PC-9 (cell line): ENCODE data around the gene CDH18.

Experiments used
- EZH2 ChIP-seq: fragments of 200-600 bp; sonication (generic); IDR thresholded peaks from 2 replicates; pipeline ENCODE4 v1.8.0; 2017; ENCODE audit warnings: antibody characterized with exemption, low read depth
- TF ChIP-seq, protein P1 (sequence below): fragments of 200-600 bp; sonication (generic); conservative IDR thresholded peaks from 2 replicates; pipeline ENCODE4 v1.6.1; 2017; ENCODE audit warnings: mixed run types, antibody characterized with exemption, mild to moderate bottlenecking, moderate library complexity

DNA sequence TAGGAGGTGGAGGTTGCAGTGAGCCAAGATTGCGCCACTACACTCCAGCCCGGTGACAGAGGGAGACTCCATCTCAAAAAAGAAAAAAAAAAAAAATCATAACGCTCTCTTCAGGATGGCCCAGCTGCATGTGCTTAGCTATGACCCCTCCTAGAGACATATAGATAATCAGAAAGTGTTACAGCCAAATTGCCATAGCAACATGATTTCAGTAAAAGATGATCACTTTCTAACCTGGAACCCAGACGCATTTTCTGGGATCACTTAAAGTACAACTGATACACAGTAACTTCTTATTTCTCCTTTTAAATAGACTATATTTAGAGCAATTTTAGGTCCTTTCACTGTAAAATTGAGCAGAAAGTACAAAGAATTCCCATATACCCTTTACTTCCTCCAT is 372.9 kb downstream of the CDH18 start:
- no peak for TF ChIP-seq EZH2
- TF ChIP-seq, protein P1, sequence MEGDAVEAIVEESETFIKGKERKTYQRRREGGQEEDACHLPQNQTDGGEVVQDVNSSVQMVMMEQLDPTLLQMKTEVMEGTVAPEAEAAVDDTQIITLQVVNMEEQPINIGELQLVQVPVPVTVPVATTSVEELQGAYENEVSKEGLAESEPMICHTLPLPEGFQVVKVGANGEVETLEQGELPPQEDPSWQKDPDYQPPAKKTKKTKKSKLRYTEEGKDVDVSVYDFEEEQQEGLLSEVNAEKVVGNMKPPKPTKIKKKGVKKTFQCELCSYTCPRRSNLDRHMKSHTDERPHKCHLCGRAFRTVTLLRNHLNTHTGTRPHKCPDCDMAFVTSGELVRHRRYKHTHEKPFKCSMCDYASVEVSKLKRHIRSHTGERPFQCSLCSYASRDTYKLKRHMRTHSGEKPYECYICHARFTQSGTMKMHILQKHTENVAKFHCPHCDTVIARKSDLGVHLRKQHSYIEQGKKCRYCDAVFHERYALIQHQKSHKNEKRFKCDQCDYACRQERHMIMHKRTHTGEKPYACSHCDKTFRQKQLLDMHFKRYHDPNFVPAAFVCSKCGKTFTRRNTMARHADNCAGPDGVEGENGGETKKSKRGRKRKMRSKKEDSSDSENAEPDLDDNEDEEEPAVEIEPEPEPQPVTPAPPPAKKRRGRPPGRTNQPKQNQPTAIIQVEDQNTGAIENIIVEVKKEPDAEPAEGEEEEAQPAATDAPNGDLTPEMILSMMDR = no peak
